ENCODE measurements around the gene MIEN1.

DNA sequence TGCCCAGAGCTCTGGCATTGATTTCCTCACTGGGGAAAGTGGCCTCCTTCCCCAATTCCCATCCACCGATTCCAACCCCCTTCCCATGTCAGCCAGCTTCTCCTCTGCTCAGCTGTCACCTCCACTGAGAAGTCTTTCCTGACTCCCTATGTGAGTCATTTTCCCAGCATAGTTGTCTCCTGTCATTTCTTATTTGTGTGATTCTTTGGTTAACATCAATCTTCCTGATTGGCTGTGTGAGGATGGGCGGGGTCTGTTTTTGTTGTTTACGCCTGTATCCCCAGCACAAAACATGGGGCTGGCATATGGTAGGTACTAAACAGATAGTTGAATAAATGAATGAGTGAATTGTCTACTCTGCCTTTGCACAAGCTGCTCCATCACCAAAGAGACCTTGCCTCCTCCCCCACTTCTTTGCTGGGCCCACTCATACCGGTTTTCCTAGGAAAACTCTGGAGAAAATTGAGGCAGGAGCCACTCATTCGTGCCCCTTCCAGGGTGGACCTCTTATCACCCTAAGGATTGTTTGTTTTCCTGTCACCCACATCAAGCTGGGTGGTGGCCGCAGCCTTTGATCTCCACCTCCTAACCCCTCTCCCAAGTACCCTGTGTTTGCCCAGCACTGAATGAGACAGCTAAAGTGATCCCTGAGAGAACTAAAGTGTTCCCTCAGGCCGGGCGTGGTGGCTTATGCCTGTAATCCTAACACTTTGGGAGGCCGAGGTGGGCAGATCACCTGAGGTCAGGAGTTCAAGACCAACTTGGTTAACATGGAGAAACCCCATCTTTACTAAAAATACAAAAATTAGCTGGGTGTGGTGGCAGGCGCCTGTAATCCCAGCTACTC lies 6.2 kb upstream of the MIEN1 start:
- TF ChIP-seq POLR2AphosphoS5 (IDR thresholded peaks at IDR 0.05; ENCODE audit: low read depth, low read length) (no peak), POLR2A (IDR thresholded peaks at IDR 0.05; ENCODE audit: low read depth, low read length) (no peak)

Measured in GM12892 (cell line).